C4-2B (cell line): ENCODE measurements around the gene LACTBL1.

Experiments used
- H3K27ac ChIP-seq: fragments of 450-650 bp; 2 replicates; pipeline ENCODE4 v1.5.1; 2017
- CTCF ChIP-seq: fragments of 450-650 bp; conservative IDR thresholded peaks from 2 replicates; pipeline ENCODE4 v1.5.1; 2017; ENCODE audit warnings: mild to moderate bottlenecking
- ZFX ChIP-seq: fragments of 450-650 bp; IDR thresholded peaks from 2 replicates; pipeline ENCODE4 v1.6.1; 2017

The LACTBL1 gene

GRCh38 chr1:22944346-22945055 lies 28.2 kb downstream of the LACTBL1 start:
- TF ChIP-seq ZFX (no peak), CTCF (no peak)
- no peak overlapping the region for H3K27ac ChIP-seq

GRCh38 chr1:22941257-22941656 lies 31.4 kb downstream of the LACTBL1 start:
- TF ChIP-seq ZFX (no peak), CTCF (no peak)
- H3K27ac ChIP-seq: no peak overlapping the region

- no peak overlapping the region for H3K27ac ChIP-seq
- TF ChIP-seq CTCF: no peak
- TF ChIP-seq ZFX: no peak
Observed at GRCh38 chr1:22936681-22937080, 36.0 kb downstream of the LACTBL1 start.

GRCh38 chr1:22935433-22935832 lies 37.2 kb downstream of the LACTBL1 start:
- H3K27ac ChIP-seq: no peak overlapping the region
- TF ChIP-seq ZFX (no peak), CTCF (no peak)

- no peak overlapping the region for H3K27ac ChIP-seq
- TF ChIP-seq CTCF (no peak), ZFX (no peak)
Observed at GRCh38 chr1:22932803-22933470, 39.7 kb downstream of the LACTBL1 start.

- peak; percentile 72 for TF ChIP-seq CTCF
- no peak for TF ChIP-seq ZFX
- H3K27ac ChIP-seq: no peak overlapping the region
Observed at GRCh38 chr1:22930240-22930912, 42.3 kb downstream of the LACTBL1 start.

- TF ChIP-seq CTCF: no peak
- no peak for TF ChIP-seq ZFX
- H3K27ac ChIP-seq: no peak overlapping the region
Observed at GRCh38 chr1:22925111-22925510, 47.6 kb downstream of the LACTBL1 start.
